Panc1 (cell line): ENCODE results near the gene MLLT3.

ENCODE experiments used
- TF ChIP-seq, protein P1 (sequence below): fragments of 450-650 bp; IDR thresholded peaks from 2 replicates; pipeline ENCODE4 v1.5.1; 2017; ENCODE audit warnings: mild to moderate bottlenecking
- TF ChIP-seq, protein P2 (sequence below), 2 experiments: IDR thresholded peaks; 2 replicates each; pipeline ENCODE4 v1.6.1; 2011 to 2012; ENCODE audit warnings: low read depth in 2 of 2, control low read depth in 1 of 2, low read length in 1 of 2, mild to moderate bottlenecking in 1 of 2, moderate library complexity in 1 of 2; ENCODE audit not compliant: insufficient read depth in 1 of 2

DNA sequence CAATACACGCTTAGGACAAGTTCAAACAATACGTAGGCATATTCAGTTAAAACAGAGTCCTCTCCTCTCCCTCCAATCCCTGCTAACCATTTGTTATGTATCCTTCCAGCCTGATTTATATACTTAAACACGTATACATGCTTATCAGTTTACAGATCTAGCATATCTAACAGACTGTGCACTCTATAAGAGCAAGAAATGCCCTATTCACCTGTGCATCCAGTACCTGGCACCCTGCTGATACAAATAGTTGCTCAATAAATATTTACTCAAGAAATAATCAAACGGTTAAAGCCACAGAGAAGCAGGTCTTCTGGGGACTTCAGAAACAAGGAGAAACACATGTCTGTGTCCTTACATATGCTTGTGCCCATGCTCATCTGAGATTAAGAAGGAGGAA, 55.9 kb downstream of the MLLT3 start:
- TF ChIP-seq, protein P1, sequence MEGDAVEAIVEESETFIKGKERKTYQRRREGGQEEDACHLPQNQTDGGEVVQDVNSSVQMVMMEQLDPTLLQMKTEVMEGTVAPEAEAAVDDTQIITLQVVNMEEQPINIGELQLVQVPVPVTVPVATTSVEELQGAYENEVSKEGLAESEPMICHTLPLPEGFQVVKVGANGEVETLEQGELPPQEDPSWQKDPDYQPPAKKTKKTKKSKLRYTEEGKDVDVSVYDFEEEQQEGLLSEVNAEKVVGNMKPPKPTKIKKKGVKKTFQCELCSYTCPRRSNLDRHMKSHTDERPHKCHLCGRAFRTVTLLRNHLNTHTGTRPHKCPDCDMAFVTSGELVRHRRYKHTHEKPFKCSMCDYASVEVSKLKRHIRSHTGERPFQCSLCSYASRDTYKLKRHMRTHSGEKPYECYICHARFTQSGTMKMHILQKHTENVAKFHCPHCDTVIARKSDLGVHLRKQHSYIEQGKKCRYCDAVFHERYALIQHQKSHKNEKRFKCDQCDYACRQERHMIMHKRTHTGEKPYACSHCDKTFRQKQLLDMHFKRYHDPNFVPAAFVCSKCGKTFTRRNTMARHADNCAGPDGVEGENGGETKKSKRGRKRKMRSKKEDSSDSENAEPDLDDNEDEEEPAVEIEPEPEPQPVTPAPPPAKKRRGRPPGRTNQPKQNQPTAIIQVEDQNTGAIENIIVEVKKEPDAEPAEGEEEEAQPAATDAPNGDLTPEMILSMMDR, result no peak
- TF ChIP-seq, protein P2, sequence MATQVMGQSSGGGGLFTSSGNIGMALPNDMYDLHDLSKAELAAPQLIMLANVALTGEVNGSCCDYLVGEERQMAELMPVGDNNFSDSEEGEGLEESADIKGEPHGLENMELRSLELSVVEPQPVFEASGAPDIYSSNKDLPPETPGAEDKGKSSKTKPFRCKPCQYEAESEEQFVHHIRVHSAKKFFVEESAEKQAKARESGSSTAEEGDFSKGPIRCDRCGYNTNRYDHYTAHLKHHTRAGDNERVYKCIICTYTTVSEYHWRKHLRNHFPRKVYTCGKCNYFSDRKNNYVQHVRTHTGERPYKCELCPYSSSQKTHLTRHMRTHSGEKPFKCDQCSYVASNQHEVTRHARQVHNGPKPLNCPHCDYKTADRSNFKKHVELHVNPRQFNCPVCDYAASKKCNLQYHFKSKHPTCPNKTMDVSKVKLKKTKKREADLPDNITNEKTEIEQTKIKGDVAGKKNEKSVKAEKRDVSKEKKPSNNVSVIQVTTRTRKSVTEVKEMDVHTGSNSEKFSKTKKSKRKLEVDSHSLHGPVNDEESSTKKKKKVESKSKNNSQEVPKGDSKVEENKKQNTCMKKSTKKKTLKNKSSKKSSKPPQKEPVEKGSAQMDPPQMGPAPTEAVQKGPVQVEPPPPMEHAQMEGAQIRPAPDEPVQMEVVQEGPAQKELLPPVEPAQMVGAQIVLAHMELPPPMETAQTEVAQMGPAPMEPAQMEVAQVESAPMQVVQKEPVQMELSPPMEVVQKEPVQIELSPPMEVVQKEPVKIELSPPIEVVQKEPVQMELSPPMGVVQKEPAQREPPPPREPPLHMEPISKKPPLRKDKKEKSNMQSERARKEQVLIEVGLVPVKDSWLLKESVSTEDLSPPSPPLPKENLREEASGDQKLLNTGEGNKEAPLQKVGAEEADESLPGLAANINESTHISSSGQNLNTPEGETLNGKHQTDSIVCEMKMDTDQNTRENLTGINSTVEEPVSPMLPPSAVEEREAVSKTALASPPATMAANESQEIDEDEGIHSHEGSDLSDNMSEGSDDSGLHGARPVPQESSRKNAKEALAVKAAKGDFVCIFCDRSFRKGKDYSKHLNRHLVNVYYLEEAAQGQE (IDR thresholded peaks at IDR 0.05; ENCODE audit: insufficient read depth in 1 of 2, low read depth in 2 of 2, low read length in 1 of 2), result no peak
